CD4-positive, alpha-beta T cell treated with Interleukin-17A for 4 hours (primary cell): Measurements from ENCODE around the gene NNMT.
"Not testable (repeated sequence)": the region's sequence is repeated elsewhere in the genome, so short reads cannot be mapped to it uniquely, and the experiment has no call there.

Experiments used
- DNase-seq: peaks from one replicate; pipeline ENCODE4 v3.0.0-alpha.2; 2020; ENCODE audit warnings: mixed read lengths

NNMT gene

DNA sequence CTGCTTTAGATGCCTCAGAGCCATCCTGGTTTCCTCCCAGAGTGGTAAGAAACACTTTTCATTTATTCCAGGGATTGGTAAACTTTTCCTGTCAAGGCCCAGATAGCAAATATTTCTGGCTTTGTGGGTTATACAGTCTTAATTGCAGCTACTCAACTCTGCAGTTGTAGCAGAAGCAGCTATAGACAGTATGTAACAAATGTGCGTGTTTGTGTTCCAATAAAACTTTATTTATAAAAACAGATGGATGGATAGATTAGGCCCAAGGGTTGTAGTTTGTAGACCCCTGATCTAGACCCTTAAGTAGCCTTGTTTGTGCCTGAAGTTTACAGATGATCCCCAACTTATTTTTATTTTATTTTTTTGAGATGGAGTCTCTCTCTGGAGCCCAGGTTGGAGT is 17.9 kb downstream of the NNMT start:
- no peak for DNase-seq

DNA sequence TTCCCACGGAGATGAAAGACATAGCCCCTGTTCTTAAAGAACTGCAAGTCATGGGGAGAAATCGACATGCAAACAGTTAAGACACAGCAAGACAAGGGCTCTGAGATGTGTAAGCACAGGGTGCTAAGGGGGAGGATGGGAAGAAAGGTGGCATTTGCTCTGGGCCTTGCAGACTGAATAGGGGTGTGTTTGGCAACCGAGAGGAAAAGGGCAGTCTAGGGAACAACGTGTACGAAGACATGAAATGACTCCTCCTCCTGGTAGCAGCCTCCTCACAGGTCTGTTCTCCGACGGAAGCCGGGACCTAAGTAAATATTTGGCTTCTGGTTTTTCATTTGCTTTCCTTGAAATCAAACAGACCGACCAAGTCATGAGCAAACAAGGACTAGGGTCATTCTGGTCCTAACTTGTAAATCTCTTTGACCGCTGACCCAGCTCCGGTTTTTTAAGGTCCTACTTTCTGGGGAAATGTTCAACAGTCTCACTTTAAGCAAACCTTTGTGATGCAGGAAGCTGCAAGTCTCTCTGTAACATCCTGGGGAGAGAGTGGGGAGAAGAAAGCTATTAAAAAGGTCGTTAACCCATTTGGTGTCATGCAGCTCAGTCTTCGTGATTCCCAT is 19.7 kb downstream of the NNMT start:
- peak; percentile 48 for DNase-seq

DNA sequence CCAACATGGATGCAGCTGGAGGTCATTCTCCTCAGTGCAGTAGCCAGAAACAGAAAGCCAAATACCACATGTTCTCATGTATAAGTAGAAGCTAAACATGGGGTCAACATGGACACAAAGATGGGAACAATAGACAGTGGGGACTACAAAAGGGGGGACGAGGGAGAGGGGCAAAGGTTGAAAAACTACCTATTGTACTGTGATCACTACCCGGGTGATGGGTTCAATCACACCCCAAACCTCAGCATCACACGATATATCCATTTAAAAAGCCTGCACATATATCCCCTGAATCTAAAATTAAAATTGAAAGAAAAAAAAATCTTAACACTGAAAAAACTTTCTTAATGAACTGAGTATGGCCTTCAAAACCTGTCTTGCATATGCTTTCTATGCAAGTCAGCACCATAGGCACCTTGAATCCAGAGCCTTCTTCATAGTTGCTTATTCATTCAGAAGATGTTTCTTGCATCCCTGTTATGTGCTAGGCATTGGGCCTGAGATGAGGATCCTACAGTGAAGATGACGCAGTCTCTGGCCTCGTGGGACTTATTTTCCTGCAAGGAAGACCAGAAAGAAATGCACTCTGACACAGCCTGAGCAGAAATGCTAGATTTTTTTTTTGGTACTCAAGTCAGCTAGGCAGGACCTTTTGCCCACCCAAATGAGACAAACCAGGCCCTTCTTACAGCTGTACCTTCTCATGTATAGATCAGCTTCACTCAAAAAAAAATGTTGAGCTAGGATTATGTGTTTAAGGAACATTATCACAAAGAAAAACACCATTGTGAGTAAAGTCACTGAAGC is 21.0 kb downstream of the NNMT start:
- DNase-seq = no peak

DNA sequence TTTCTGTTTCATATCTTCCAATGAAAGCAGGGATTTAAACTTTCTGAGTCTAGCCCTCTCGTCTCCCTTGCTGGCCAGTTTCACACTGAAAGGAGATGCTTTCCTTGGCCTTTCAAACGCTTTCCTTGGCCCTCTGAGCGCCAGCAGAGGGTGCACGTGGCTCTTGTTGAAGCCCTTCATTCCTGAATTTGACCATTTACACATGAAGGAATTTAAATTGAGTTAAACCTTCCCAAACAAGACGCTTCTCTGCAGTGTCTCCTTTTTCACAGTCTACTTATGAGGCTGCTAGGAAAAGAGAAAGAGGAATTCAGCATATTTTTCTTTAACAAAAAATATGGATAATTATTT is 21.6 kb downstream of the NNMT start:
- DNase-seq = peak; percentile 21

DNA sequence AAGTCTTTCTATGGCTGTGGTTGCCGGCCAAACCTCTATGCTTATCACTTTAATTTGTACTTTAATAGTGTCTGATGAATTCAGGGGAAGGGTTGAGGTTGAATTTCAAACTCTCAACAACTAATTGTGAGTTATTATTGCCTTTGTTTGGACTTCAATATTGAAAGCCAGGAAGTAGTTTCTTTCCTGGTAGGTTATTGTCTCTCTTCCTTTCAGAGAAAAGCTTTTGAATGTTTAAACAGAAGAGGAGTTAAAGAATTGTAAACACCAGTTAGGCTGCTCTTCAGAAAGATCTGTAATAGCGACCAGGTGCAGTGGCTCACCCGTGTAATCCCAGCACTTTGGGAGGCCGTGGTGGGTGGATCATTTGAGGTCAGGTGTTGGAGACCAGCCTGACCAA is 22.2 kb downstream of the NNMT start:
- DNase-seq = no peak

DNA sequence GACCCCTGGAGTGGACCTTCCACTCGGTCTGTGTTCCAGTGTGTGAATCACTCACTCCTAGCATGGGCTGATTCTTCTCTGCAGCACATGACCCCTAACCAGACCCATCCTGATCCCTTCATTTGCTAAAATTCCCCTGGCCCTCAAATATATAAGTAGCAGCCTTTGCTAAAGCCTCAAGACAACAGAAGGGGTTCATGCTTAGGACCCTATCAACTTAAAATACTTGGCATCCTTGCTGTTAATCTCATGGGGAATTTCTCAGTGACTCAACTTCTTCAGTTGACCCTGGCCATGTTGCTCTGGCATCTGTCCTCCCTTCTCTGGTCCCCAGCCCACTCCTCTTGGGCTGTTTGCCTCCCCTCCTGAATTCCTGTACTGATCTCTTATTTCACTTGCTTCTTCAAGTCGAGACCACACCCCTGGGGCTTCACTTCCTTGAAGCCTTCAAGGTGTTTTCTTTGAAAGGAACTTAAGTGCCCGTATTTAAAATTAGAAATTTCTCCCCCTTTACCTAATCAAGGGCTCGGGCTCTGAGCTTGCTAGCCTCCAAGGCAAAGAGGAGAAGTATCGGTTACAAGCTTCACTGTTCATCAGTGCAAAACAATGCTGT is 23.6 kb downstream of the NNMT start:
- peak; percentile 41 for DNase-seq

DNA sequence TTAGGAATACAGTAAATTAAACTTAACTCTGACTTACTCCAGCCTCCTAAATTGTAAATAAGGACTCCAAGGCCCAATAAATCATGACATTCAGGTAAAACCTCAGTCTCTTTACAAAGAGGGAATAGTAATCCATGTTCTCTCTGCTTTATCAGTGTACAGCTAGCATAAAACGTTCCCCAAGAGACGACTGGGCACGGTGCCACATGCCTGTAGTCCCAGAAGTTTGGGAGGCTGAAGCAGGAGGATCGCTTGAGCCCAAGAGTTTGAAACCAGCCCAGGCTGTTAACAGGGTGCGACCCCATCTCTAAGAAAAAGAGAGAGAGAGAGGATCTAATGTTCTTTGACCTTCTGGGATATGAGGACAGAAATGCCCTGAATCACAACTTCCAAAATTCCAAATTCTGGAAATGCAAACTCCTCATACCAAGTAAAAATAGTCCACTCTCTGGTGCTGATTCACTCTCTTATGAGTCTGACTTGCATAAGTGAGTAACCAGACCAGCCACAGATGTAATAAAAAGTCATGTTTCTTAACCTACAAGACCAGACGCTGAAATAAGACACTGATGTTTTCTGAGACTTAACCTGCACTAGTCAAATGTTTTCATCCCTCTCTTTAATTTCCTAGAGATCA is 25.5 kb downstream of the NNMT start:
- DNase-seq = no peak

DNA sequence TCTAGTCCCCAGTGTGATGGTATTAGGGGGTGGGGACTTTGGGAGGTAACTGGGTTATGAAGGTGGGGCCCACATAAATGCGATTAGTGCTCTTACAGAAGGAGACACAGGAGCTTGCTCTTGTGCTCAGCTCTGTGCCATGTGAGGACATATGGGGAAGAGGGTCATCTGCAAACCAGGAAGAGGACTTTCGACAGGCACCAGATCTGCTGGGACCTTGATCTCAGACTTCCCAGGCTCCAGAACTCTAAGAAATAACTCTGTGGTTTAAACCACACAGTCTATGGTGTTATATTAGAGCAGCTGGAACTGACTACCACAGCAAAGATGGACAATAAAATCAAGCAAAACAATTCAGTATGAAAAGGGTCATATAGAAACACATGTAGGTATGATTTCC is 26.7 kb downstream of the NNMT start:
- DNase-seq = no peak

DNA sequence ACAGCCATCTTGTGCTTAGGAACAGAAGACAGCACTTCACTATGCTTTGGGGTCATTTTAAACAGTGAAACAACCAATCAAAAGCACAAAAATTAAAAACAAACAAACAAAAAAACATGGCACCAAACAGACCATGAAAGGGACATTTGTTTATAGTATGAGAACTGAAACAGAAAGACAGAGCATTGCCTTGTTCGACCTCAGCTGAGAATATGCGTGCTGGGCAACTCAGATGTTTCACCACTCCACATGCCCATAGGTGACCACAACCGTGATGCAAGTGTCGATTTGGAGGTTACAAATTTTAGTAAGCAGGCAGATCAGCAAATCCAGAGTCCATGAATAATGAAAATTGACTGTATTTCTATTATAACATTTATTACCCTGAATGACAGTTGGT is 30.0 kb downstream of the NNMT start:
- DNase-seq = no peak

DNA sequence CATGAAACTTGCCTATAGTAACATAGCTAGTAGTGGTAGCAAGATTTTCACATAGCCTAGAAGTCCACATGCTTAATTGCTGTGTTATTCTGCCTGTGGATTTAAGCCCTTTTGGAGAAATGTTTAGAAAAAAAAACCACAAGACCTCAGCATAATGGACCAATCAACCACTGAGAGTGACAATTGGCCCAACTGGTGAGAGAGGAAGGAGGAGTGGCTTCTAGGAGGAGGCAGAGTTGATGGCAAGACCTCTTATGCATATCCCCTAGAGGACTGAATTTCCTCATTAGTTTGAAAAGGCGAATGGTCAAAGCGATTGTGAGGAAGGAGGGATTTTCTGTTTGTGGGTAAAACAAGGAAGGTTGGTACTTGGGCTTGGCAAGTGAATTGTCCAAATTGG is 30.6 kb downstream of the NNMT start:
- DNase-seq = no peak

DNA sequence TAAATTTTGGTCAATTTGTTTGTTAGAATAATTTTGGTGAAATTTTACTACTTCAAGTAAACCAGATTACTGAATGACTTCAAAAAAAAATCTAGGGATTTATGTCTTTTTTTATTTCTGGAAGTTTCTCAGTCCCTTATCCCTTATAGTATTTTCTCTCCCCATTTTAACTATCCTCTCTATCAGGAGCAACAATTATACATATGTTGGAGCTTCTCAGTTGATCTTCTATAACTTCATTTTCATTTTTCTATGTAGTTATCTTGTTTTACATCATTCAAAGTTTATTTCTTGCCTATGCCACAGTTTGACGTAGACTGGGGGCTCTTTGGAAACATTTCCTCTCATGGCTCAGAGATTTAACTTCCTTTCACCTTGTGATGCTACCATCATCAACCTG is 34.2 kb downstream of the NNMT start:
- DNase-seq = no peak

DNA sequence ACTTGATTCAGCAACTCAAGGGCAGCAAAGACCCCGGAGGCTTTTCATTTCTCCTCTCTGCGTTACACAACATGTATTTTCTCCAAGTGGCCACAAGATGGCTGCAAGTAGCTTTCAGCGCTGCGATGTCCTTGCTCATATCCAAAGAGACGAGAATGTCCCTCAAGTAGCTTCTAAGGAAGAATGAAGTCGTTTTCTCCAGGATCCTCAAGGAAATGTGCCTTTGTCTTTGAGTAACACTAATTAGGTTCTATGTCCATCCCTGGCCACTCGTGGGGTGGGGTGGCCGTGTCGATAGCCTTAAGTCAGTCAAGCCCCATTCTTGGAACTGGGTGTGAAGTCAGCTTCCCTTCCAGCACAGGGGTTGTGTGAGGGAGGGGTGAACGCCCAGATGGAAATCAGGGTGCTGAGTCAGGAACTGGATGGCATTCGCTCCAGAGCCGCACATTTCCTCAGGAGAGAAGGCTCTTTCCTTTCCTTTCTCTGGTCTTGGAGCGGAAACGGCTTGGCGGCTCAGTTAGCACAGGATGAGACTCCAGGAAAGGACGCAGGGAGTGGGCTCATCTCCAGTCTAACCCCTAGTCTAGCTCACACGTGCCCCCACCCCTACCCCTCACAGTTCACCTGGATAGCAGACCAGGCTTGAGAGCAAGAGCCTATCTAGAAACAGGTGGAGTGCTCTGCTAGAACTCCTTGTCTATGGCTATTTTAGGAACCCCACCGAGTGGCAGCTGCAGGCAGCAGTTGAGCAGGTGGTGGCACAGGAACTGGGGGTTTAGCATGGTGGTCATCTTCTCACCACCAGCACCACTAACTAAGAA is 44.3 kb downstream of the NNMT start:
- DNase-seq = peak; percentile 46

DNA sequence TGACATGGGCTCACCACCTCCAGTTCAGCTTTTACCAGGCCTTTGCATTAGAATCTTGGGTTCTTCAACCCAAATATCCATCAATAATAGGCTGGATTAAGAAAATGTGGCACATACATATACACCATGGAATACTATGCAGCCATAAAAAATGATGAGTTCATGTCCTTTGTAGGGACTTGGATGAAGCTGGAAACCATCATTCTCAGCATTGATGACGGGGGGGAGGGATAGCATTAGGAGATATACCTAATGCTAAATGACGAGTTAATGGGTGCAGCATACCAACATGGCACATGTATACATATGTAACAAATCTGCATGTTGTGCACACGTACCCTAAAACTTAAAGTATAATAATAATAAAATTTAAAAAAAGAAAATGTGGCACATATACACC is 45.5 kb downstream of the NNMT start:
- DNase-seq = not testable (repeated sequence)

DNA sequence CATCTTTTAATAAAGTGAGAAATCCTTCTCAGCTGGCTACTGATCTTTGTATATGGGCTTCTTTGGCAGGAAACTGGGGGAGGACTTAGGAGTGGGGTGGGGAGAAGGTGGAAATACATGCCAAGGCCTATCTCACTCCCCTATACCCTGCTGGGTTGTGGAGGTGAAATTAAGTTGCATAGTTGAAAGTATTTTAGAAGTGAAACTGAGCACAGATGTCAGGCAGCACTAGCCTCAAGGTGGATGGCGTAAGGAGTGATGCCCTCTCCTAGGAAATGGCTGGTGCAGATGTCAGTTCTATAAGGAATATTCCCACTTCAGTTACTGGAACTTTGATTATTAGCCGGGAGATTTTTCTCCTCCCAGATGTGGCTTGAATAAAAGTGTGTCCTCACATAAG is 46.3 kb downstream of the NNMT start:
- no peak for DNase-seq

DNA sequence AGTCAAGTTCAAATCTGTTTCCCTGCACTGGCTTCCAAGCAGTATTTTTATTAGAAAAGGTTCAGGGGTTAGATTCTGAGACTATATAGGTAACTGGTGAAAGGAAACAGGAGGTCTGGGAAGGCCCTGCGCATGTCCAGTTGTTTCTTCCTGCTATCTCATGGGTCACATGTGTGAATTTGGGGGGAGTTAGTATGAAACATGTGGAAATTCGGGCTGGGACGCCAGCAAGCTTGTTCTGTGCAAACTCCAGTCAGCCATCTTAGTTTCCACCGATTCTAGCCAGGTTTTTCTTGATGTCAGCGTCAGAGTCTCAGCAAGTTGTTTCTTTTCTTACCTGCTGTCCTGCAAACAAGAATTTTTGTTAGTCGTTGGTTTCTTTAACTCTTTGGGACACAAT is 46.8 kb downstream of the NNMT start:
- DNase-seq = no peak

DNA sequence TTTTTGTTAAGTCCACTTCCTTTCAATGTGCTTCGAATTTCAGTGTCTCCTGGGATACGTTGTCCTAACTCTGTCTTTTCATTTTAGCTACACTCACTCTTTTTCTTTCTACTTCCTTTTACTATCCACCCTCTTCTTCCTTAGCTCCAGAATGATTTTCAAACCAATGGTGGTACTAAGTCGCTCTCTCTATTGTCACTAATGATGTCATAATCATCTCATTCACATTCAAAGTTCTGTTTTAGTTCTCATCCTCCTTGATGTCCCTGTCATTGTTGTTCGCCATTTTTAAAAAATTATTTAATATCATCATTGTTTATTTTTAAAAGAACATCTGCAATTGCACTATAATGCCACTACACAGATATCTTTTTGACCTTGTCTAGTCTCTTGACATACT is 47.3 kb downstream of the NNMT start:
- no peak for DNase-seq

DNA sequence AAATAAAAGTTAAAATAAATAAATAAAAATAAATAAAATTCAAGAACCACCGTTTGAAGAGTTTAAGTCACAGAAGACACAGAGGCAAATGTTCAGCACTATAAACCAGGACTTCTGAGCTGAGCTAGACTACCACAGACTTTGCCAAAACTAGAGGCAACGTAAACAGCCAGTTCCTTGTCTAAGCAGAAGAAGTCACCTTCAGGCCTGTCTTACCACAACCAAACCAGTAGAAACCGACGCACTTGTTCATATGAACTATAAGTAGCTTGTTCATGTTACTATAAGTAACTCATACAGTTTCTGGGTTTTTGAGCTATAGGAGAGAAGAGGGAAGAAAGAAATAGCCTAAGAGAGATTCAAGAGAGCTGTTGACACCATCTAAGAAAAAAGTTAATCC is 48.3 kb downstream of the NNMT start:
- no peak for DNase-seq

DNA sequence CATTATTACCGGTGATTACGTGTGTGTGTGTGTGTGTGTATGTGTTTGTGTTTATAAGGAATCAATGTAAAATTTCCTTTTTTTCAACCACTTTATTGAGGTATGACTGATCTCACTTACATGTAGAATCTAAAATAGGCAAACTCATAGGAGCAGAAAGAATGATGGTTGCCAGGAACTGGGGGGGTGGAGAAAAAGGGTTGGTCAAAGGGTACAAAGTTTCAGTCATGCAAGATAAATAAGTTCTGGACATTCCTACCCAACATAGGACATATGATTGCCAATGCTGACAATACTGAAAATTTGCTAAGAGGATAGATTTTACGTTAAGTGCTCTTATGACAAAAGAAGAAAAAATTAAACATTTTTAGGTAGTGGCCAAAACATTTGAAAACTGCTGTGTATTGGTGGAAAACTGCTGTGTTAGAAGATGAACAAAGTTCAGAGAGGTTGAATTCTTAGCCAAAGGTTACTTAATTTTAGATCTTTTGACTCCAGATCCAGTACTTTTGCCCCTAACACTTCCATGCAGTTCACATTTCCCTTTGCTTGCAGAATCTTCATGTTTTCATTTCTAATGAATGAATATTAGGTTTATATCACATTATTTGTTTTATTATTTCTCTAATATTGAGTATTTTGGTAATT is 49.5 kb downstream of the NNMT start:
- no peak for DNase-seq

DNA sequence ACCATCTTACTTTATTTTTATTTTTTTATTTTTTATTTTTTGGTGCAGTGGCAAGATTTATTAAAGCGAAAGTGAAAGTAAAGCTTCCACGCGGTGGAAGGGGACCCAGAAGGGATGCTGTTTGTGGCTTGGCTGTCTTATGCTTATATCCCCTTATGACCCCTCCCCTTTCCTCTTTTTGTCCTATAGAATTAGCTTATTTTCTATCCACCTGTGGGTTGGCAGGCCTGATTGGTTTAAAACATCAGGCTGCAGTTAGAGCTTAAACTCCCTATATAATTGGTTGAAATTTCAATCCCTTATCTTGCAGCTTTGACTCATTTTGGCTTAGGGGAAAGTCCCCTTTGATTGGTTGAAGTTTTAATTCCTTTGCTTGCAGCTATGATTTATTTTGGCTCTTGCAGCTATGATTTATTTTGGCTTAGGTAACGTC is 50.5 kb downstream of the NNMT start:
- no peak for DNase-seq

DNA sequence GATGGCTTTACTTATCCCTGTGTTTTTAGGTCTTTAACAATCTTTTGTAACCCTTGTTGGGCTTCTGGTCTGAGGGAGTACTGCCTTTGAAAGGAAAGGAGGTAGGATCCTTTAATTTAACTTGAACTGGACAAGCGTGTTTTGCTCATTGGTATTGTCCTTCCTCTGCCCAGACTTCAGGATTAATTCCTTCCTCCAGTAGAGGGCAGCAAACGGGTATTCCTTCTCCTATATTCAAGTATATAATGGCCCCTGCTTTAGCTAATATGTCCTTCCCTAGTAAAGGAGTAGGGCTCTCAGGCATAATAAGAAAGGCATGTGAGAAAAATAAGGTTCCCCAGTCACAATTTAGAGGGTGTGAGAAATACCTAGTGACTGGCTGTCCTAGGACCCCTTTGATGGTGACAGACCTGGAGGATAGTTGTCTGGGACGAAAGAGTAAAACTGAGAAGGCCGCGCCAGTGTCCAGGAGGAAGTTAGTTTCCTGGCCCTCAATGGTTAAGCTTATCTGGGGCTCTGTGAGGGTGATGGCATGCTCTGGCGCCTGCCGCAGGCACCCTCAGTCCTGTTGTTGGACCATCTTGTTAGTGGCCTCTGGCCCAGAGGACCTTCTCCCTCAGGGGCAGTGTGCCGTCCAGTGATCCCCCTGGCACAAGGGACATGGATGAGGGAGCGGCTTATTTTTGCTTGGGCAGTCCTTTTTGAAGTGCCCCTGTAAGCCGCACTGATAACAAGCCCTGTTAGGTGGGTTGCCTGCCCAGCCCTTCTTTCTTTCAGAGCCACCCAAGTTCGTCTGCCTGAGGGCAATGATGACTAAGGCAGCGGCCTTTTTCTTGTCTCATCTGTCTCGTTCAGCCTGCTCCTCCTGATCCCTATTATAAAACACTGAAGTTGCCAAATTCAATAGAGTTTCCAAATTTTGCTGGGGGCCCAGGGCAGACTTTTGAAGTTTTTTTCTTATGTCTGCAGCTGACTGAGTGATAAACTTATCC is 52.3 kb downstream of the NNMT start:
- DNase-seq = peak; percentile 50

DNA sequence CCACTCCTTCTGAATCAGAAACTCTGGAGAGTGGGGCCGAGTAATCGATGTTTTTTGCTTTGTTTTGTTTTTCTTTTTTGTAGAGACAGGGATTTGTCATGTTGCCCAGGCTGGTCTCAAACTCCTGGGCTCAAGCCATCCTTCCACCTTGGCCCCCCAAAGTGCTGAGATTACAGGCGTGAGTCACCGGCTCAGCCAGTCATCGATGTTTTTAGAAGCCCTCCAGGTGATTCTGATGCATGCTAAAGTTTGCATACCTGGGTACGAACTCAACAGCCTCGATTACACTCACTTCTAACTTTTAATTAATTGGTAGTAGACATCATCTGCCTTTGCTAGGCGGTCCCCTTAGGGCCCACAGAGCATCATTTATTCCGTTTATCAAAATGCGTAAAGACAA is 53.8 kb downstream of the NNMT start:
- DNase-seq = no peak
